ENCODE data around the gene ZFYVE27. TPM values are rescaled to one million over a fixed set of nuclear protein-coding genes. Genes with fewer than 3 reads are reported as not detected.

ZFYVE27 gene
- total RNA-seq, 1 experiment from 2014 or later, result 26.0 TPM

- no peak for TF ChIP-seq USF1 (CRISPR knock-in tag; IDR thresholded peaks at IDR 0.05)
- TF ChIP-seq ZNF138 (CRISPR knock-in tag; conservative IDR thresholded peaks at IDR 0.05), result no peak
Measured at GRCh38 chr10:97773096-97773495, 36.2 kb downstream of the ZFYVE27 start (continued).

- no peak for ATAC-seq
- Mint-ChIP-seq H3K4me3 (no peak overlapping the region), H3K4me1 (peaks cover 12% of the 10 kb centered on the region), H3K36me3 (no peaks in the 10 kb centered on the region), H3K27ac (no peak overlapping the region), H3K27me3 (ENCODE audit: low read depth) (peaks cover 41% of the 10 kb centered on the region), H3K9me3 (no peaks in the 10 kb centered on the region)
- ChIA-PET POLR2A (no interaction called here), CTCF (interaction anchor here (1.1 kb wide), 1 partner anchor 266 kb away, joined by 7 read pairs; no protein-coding TSS in a partner anchor)
- DNase-seq (ENCODE audit: low spot score), result no peak
- no peak for TF ChIP-seq MLX (CRISPR knock-in tag; IDR thresholded peaks at IDR 0.05)
- no peak for TF ChIP-seq GRHL2 (CRISPR knock-in tag; IDR thresholded peaks at IDR 0.05; ENCODE audit: insufficient replicate concordance, severe bottlenecking)
- no peak for TF ChIP-seq KAT7 (CRISPR knock-in tag; IDR thresholded peaks at IDR 0.05; ENCODE audit: borderline replicate concordance)
- TF ChIP-seq ZMAT4 (CRISPR knock-in tag; IDR thresholded peaks at IDR 0.05), result no peak
- no peak for TF ChIP-seq CREB1 (CRISPR knock-in tag; IDR thresholded peaks at IDR 0.05)
- no peak for TF ChIP-seq ATF1 (CRISPR knock-in tag; IDR thresholded peaks at IDR 0.05)
- no peak for TF ChIP-seq CTCF (IDR thresholded peaks at IDR 0.05)
- TF ChIP-seq ZBTB43 (CRISPR knock-in tag; IDR thresholded peaks at IDR 0.05), result no peak
- TF ChIP-seq AR (CRISPR knock-in tag; IDR thresholded peaks at IDR 0.05), result no peak
- no peak for TF ChIP-seq ZNF317 (CRISPR knock-in tag; IDR thresholded peaks at IDR 0.05; ENCODE audit: borderline replicate concordance, low read depth)
- TF ChIP-seq ZNF425 (CRISPR knock-in tag; conservative IDR thresholded peaks at IDR 0.05), result no peak
- TF ChIP-seq ZNF512 (CRISPR knock-in tag; IDR thresholded peaks at IDR 0.05; ENCODE audit: borderline replicate concordance), result no peak
- no peak for TF ChIP-seq AFF4 (CRISPR knock-in tag; IDR thresholded peaks at IDR 0.05; ENCODE audit: borderline replicate concordance)
- TF ChIP-seq ZNF396 (CRISPR knock-in tag; IDR thresholded peaks at IDR 0.05; ENCODE audit: borderline replicate concordance), result no peak
- no peak for TF ChIP-seq E2F1 (CRISPR knock-in tag; IDR thresholded peaks at IDR 0.05)
- TF ChIP-seq SP1 (CRISPR knock-in tag; conservative IDR thresholded peaks at IDR 0.05), result no peak
Measured at GRCh38 chr10:97774811-97775294, 37.9 kb downstream of the ZFYVE27 start.

Data from WTC11 (cell line).